WTC11 (cell line): Measurements from ENCODE around the gene TP73. TPM values are rescaled to one million over a fixed set of nuclear protein-coding genes. Genes with fewer than 3 reads are reported as not detected.

Experiments used
- ATAC-seq: fragments of 200-7000 bp; cut with Tn5 transposase; 2 replicates; pipeline ENCODE4 v1.10.0; 2021; ENCODE audit warnings: mild to moderate bottlenecking, moderate library complexity
- CTCF ChIA-PET: fragments of 300-600 bp; sonication (Branson Sonifier 250); formaldehyde crosslinking; loops from one replicate; lab custom pipeline; 2021; ENCODE audit warnings: antibody characterized with exemption; lab: Charles Lee
- POLR2A ChIA-PET: fragments of 350-600 bp; sonication (Branson Sonifier 250); formaldehyde crosslinking; loops from one replicate; lab custom pipeline; 2021; ENCODE audit warnings: antibody characterized with exemption; lab: Charles Lee
- DNase-seq: peaks from one replicate; pipeline ENCODE4 v3.0.0; 2021; ENCODE audit warnings: low spot score
- H3K27ac Mint-ChIP-seq: 2 replicates; pipeline ENCODE4 v1.8.0; 2021; ENCODE audit warnings: mixed read lengths
- H3K27me3 Mint-ChIP-seq: 2 replicates; pipeline ENCODE4 v1.8.0; 2021; ENCODE audit warnings: low read depth, mild to moderate bottlenecking, moderate library complexity, mixed read lengths
- H3K36me3 Mint-ChIP-seq: 2 replicates; pipeline ENCODE4 v1.8.0; 2021; ENCODE audit warnings: mixed read lengths
- H3K4me1 Mint-ChIP-seq: 2 replicates; pipeline ENCODE4 v1.8.0; 2022; ENCODE audit warnings: mixed read lengths
- H3K4me3 Mint-ChIP-seq: 2 replicates; pipeline ENCODE4 v1.8.0; 2021; ENCODE audit warnings: mild to moderate bottlenecking, moderate library complexity, mixed read lengths
- H3K9me3 Mint-ChIP-seq: 2 replicates; pipeline ENCODE4 v1.8.0; 2021; ENCODE audit warnings: mixed read lengths
- ATF1 ChIP-seq: sonication (generic); formaldehyde crosslinking; IDR thresholded peaks from 2 replicates; pipeline ENCODE4 v1.8.1; 2023; ENCODE audit warnings: mild to moderate bottlenecking, moderate library complexity, missing genetic modification reagents
- ATF2 ChIP-seq: sonication (generic); formaldehyde crosslinking; IDR thresholded peaks from 2 replicates; pipeline ENCODE4 v1.8.1; 2022; ENCODE audit warnings: low read depth, missing genetic modification reagents, borderline replicate concordance
- CREB1 ChIP-seq: sonication (generic); formaldehyde crosslinking; IDR thresholded peaks from 2 replicates; pipeline ENCODE4 v1.8.0; 2023; ENCODE audit warnings: mild to moderate bottlenecking, missing genetic modification reagents
- CTCF ChIP-seq: fragments of 200-600 bp; IDR thresholded peaks from 2 replicates; pipeline ENCODE4 v1.8.0; 2022; ENCODE audit warnings: antibody characterized with exemption
- FOXP1 ChIP-seq: sonication (generic); formaldehyde crosslinking; IDR thresholded peaks from 2 replicates; pipeline ENCODE4 v1.8.0; 2022; ENCODE audit warnings: missing genetic modification reagents, mild to moderate bottlenecking, moderate library complexity, borderline replicate concordance
- MYBL2 ChIP-seq: sonication (generic); formaldehyde crosslinking; IDR thresholded peaks from 2 replicates; pipeline ENCODE4 v1.8.1; 2023; ENCODE audit warnings: mild to moderate bottlenecking, moderate library complexity, missing genetic modification reagents
- NR2C2 ChIP-seq: sonication (generic); formaldehyde crosslinking; IDR thresholded peaks from 2 replicates; pipeline ENCODE4 v1.8.0; 2022; ENCODE audit warnings: mild to moderate bottlenecking, missing genetic modification reagents
- OVOL2 ChIP-seq: fragments of 250-450 bp; sonication (Bioruptor Pico); IDR thresholded peaks from 2 replicates; pipeline ENCODE4 v1.9.0; 2021; ENCODE audit warnings: mild to moderate bottlenecking, borderline replicate concordance
- SMAD3 ChIP-seq: sonication (generic); formaldehyde crosslinking; IDR thresholded peaks from 2 replicates; pipeline ENCODE4 v1.8.0; 2022; ENCODE audit warnings: missing genetic modification reagents, mild to moderate bottlenecking, borderline replicate concordance
- SP1 ChIP-seq: sonication (generic); formaldehyde crosslinking; conservative IDR thresholded peaks from 2 replicates; pipeline ENCODE4 v1.8.1; 2022; ENCODE audit warnings: missing genetic modification reagents
- ZMAT4 ChIP-seq: fragments of 250-450 bp; sonication (Bioruptor Pico); IDR thresholded peaks from 2 replicates; pipeline ENCODE4 v1.9.0; 2021; ENCODE audit warnings: mild to moderate bottlenecking
- ZNF232 ChIP-seq: sonication (generic); formaldehyde crosslinking; IDR thresholded peaks from 2 replicates; pipeline ENCODE4 v1.8.0; 2022; ENCODE audit warnings: mild to moderate bottlenecking, missing genetic modification reagents
- ZNF281 ChIP-seq: sonication (generic); formaldehyde crosslinking; IDR thresholded peaks from 2 replicates; pipeline ENCODE4 v1.8.0; 2023; ENCODE audit warnings: mild to moderate bottlenecking, missing genetic modification reagents
- ZNF396 ChIP-seq: fragments of 250-450 bp; sonication (Bioruptor Pico); IDR thresholded peaks from 2 replicates; pipeline ENCODE4 v1.8.0; 2021; ENCODE audit warnings: mild to moderate bottlenecking, moderate library complexity, borderline replicate concordance
- total RNA-seq: library from RNA; stranded (reverse); gene quantifications from 3 replicates; pipeline ENCODE4 v1.2.3, GENCODE V29; 2021
- TF ChIP-seq, protein P1 (sequence below): sonication (generic); formaldehyde crosslinking; IDR thresholded peaks from 2 replicates; pipeline ENCODE4 v1.8.1; 2023; ENCODE audit warnings: mild to moderate bottlenecking, missing genetic modification reagents, moderate library complexity
- TF ChIP-seq, protein P2 (sequence below): sonication (generic); formaldehyde crosslinking; IDR thresholded peaks from 2 replicates; pipeline ENCODE4 v1.8.0; 2022; ENCODE audit warnings: mild to moderate bottlenecking, missing genetic modification reagents
- TF ChIP-seq, protein P3 (sequence below): sonication (generic); formaldehyde crosslinking; IDR thresholded peaks from 2 replicates; pipeline ENCODE4 v1.8.1; 2023; ENCODE audit warnings: mild to moderate bottlenecking, missing genetic modification reagents, moderate library complexity
- TF ChIP-seq, protein P4 (sequence below): sonication (generic); formaldehyde crosslinking; IDR thresholded peaks from 2 replicates; pipeline ENCODE4 v1.8.1; 2023; ENCODE audit warnings: mild to moderate bottlenecking, missing genetic modification reagents, borderline replicate concordance

Gene TP73
- total RNA-seq, 1 experiment from 2014 or later, result 5.7 TPM

DNA sequence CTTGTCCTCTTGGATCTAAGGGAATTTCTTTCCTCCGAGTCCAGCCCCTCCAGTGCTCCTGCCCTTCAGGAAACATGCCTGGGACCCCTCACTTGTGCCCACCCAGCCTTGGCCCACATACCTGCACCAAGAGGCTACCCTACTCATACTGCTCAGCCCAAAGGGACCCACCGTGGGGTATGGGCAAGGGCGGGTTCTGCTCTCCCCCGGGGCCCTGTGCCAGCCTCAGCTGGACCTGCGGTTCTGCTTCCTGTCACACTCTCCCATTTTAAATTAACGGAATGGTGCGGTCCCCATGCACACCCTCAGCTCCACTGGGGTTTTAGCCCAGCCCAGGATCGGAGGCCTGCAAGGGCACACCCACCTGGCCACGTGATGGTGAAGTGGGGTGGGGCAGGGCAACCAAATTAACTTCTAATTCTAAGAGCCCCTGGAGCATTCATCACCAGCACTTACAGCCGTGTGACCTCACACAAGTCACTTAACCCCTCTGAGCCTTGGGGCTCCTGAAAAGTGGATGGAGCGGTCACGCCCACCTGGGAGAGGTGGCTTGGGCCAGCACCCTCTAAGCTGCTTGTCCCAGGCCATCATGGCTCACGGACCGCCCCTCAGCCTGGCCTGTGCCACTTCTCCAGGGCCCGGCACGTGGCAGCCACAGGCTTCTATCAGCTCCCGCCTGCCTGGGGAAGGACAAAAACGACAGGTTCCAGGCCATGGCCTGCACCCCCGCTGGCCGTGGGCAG lies 28.3 kb downstream of the TP73 start:
- POLR2A ChIA-PET, result no interaction called here
- ATAC-seq (no peak), DNase-seq (no peak)
- TF ChIP-seq, protein P1, sequence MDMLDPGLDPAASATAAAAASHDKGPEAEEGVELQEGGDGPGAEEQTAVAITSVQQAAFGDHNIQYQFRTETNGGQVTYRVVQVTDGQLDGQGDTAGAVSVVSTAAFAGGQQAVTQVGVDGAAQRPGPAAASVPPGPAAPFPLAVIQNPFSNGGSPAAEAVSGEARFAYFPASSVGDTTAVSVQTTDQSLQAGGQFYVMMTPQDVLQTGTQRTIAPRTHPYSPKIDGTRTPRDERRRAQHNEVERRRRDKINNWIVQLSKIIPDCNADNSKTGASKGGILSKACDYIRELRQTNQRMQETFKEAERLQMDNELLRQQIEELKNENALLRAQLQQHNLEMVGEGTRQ (CRISPR knock-in tag), result peak; percentile 23; the same call in 1 of the 2 replicates
- TF ChIP-seq ZMAT4 (no peak), ZNF232 (CRISPR knock-in tag) (no peak), NR2C2 (no peak)
- TF ChIP-seq, protein P2, sequence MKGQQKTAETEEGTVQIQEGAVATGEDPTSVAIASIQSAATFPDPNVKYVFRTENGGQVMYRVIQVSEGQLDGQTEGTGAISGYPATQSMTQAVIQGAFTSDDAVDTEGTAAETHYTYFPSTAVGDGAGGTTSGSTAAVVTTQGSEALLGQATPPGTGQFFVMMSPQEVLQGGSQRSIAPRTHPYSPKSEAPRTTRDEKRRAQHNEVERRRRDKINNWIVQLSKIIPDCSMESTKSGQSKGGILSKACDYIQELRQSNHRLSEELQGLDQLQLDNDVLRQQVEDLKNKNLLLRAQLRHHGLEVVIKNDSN (CRISPR knock-in tag), result peak; percentile 33; the same call in 1 of the 2 replicates
- TF ChIP-seq, protein P3, sequence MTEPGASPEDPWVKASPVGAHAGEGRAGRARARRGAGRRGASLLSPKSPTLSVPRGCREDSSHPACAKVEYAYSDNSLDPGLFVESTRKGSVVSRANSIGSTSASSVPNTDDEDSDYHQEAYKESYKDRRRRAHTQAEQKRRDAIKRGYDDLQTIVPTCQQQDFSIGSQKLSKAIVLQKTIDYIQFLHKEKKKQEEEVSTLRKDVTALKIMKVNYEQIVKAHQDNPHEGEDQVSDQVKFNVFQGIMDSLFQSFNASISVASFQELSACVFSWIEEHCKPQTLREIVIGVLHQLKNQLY (CRISPR knock-in tag), result no peak
- CTCF ChIA-PET, result interaction anchor here (0.6 to 4.0 kb wide), 4 partner anchors 15 to 63 kb away, joined by 3 to 17 read pairs (median 6); no protein-coding TSS in a partner anchor
- H3K4me1 Mint-ChIP-seq, result peaks cover 10% of the 10 kb centered on the region
- H3K27ac Mint-ChIP-seq, result no peak overlapping the region
- peaks cover 7% of the 10 kb centered on the region for H3K27me3 Mint-ChIP-seq
- H3K4me3 Mint-ChIP-seq, result no peak overlapping the region
- peaks cover 6% of the 10 kb centered on the region; the same call in 1 of the 2 replicates for H3K9me3 Mint-ChIP-seq
- H3K36me3 Mint-ChIP-seq, result peaks cover 3% of the 10 kb centered on the region; the same call in 1 of the 2 replicates

DNA sequence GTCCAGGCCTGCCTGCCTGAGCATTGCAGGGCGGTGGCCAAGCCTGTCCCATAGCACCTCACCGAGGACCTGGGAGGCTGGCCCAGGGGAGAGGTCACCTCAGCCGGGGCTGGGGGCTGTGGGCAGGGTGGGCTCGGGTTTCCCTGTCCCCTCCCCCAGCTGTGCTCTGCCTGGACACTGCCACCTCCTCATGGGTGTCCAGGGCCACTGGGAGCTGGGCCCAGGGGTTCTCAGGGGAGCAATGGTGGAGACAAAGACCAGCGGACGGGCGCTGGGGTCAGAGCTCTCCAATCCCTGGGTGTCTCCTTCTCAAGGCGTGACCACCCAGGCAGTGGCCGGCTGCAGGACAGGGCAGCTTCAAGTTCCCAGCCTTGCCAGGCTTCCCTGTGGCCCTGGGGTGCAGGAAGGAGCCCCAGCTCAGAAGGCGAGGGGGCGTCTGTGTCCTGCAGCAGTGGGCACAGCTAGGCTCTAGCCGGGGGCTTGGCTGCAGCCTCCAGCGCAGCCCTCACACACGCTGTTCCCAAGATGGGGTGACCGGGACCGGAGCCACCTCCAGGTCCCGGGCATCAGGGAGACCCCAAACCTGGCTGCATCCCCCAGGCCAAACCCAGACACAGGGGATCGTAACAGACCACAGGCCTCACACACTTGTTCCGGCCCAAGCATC lies 29.0 kb downstream of the TP73 start:
- ATAC-seq (no peak), DNase-seq (no peak)
- Mint-ChIP-seq H3K27me3 (peaks cover 7% of the 10 kb centered on the region), H3K9me3 (peaks cover 6% of the 10 kb centered on the region; the same call in 1 of the 2 replicates), H3K36me3 (peaks cover 3% of the 10 kb centered on the region; the same call in 1 of the 2 replicates), H3K4me1 (peaks cover 9% of the 10 kb centered on the region), H3K4me3 (no peak overlapping the region), H3K27ac (no peak overlapping the region)
- POLR2A ChIA-PET, result no interaction called here
- CTCF ChIA-PET, result interaction anchor here (1.0 to 4.0 kb wide), 4 partner anchors 14 to 190 kb away, joined by 3 to 17 read pairs (median 6); no protein-coding TSS in a partner anchor
- TF ChIP-seq ATF1 (CRISPR knock-in tag) (no peak), CREB1 (no peak), SP1 (CRISPR knock-in tag) (no peak), MYBL2 (no peak), ATF2 (CRISPR knock-in tag) (no peak), ZNF396 (CRISPR knock-in tag) (no peak), ZNF281 (no peak), CTCF (no peak), SMAD3 (CRISPR knock-in tag) (no peak), FOXP1 (no peak), OVOL2 (CRISPR knock-in tag) (no peak)
- TF ChIP-seq, protein P4, sequence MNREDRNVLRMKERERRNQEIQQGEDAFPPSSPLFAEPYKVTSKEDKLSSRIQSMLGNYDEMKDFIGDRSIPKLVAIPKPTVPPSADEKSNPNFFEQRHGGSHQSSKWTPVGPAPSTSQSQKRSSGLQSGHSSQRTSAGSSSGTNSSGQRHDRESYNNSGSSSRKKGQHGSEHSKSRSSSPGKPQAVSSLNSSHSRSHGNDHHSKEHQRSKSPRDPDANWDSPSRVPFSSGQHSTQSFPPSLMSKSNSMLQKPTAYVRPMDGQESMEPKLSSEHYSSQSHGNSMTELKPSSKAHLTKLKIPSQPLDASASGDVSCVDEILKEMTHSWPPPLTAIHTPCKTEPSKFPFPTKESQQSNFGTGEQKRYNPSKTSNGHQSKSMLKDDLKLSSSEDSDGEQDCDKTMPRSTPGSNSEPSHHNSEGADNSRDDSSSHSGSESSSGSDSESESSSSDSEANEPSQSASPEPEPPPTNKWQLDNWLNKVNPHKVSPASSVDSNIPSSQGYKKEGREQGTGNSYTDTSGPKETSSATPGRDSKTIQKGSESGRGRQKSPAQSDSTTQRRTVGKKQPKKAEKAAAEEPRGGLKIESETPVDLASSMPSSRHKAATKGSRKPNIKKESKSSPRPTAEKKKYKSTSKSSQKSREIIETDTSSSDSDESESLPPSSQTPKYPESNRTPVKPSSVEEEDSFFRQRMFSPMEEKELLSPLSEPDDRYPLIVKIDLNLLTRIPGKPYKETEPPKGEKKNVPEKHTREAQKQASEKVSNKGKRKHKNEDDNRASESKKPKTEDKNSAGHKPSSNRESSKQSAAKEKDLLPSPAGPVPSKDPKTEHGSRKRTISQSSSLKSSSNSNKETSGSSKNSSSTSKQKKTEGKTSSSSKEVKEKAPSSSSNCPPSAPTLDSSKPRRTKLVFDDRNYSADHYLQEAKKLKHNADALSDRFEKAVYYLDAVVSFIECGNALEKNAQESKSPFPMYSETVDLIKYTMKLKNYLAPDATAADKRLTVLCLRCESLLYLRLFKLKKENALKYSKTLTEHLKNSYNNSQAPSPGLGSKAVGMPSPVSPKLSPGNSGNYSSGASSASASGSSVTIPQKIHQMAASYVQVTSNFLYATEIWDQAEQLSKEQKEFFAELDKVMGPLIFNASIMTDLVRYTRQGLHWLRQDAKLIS (CRISPR knock-in tag), result no peak
